Prostate gland (tissue), 2 donors: ENCODE measurements around the gene PLXNC1. TPM values are rescaled to one million over a fixed set of nuclear protein-coding genes. Genes with fewer than 3 reads are reported as not detected.

Source experiments
- DNase-seq: peaks from one replicate; pipeline ENCODE4 v3.0.0-alpha.2; 2019; ENCODE audit warnings: low spot score
- H3K27ac ChIP-seq, 2 donors: fragments of 200-600 bp; sonication (generic); 2 replicates each; pipeline ENCODE4 v1.5.1; 2017 to 2019
- H3K27me3 ChIP-seq: fragments of 200-600 bp; sonication (generic); replicated peaks from 2 replicates; pipeline ENCODE4 v1.5.1; 2019; ENCODE audit not compliant: insufficient read depth
- H3K36me3 ChIP-seq, 2 donors: fragments of 200-600 bp; sonication (generic); 1 replicate in 1 of 2; 2 replicates in 1 of 2; pipeline versions ENCODE4 v1.5.1 to v1.8.1; 2017 to 2019
- H3K4me1 ChIP-seq: fragments of 200-600 bp; sonication (generic); replicated peaks from 2 replicates; pipeline ENCODE4 v1.5.1; 2019
- H3K4me3 ChIP-seq, 2 donors: fragments of 200-600 bp; sonication (generic); 2 replicates each; pipeline ENCODE4 v1.5.1; 2017 to 2019
- H3K9me3 ChIP-seq: fragments of 200-600 bp; sonication (generic); 2 replicates; pipeline ENCODE4 v1.5.1; 2017
- CTCF ChIP-seq, 4 experiments: fragments of 200-600 bp in 2 of 4; fragments of 450-650 bp in 2 of 4; sonication (generic) in 2 of 4; IDR thresholded peaks; 1 replicate in 3 of 4; 2 replicates in 1 of 4; pipeline ENCODE4 v1.5.1; 2016 to 2019; ENCODE audit warnings: antibody characterized with exemption in 4 of 4, mild to moderate bottlenecking in 2 of 4, moderate library complexity in 2 of 4
- POLR2A ChIP-seq: fragments of 450-650 bp; IDR thresholded peaks from one replicate; pipeline ENCODE4 v1.6.1; 2016; ENCODE audit warnings: antibody characterized with exemption, mild to moderate bottlenecking
- POLR2AphosphoS5 ChIP-seq: sonication (generic); formaldehyde crosslinking; IDR thresholded peaks from one replicate; pipeline ENCODE4 v1.6.1; 2017; ENCODE audit warnings: antibody characterized with exemption
- WGBS: methylation state at CpG from one replicate; pipeline ENCODE4 v1.1.5; 2018; 5-methylcytosine and 5-hydroxymethylcytosine counted together
- intact Hi-C: fragments of 100-400 bp; cut with DNase I; formaldehyde crosslinking; loops from one replicate; pipeline ENCODE4 v1.14.2; 2022
- total RNA-seq, 2 donors: library from RNA; depleted of rRNA; stranded (reverse); fragments of >200 nt; gene quantifications; one replicate each; pipeline ENCODE4 v1.1.0, GENCODE V29; 2016

PLXNC1 gene
- total RNA-seq, 2 donors from 2014 or later = 2.7 to 118 TPM

GRCh38 chr12:94327809-94328208 lies 179.4 kb downstream of the PLXNC1 start:
- no peak overlapping the region for H3K4me3 ChIP-seq
- no peaks in the 10 kb centered on the region for H3K36me3 ChIP-seq
- TF ChIP-seq POLR2AphosphoS5 (no peak), POLR2A (no peak), CTCF (IDR thresholded peaks at IDR 0.05) (no peak)
- H3K27ac ChIP-seq = no peak overlapping the region
- 86% methylated on average over 1 of the region's 1 CpG for WGBS
- H3K27me3 ChIP-seq = no peaks in the 10 kb centered on the region
- no peaks in the 10 kb centered on the region for H3K4me1 ChIP-seq
- no peaks in the 10 kb centered on the region for H3K9me3 ChIP-seq
- intact Hi-C loops = no loop called here
- no peak for DNase-seq

- 87% methylated on average over 1 of the region's 1 CpG for WGBS
- Histone ChIP-seq H3K4me1 (no peaks in the 10 kb centered on the region), H3K9me3 (no peaks in the 10 kb centered on the region), H3K4me3 (no peak overlapping the region), H3K36me3 (no peaks in the 10 kb centered on the region), H3K27me3 (no peaks in the 10 kb centered on the region), H3K27ac (no peak overlapping the region)
- intact Hi-C loops = no loop called here
- no peak for DNase-seq
- TF ChIP-seq POLR2A = no peak
- peak in 1 of 4 experiments; percentile 19 for TF ChIP-seq CTCF (IDR thresholded peaks at IDR 0.05)
- TF ChIP-seq POLR2AphosphoS5 = no peak
Observed at GRCh38 chr12:94329366-94329765, 181.0 kb downstream of the PLXNC1 start.

GRCh38 chr12:94333396-94333795 lies 185.0 kb downstream of the PLXNC1 start:
- DNase-seq = no peak
- H3K36me3 ChIP-seq = no peaks in the 10 kb centered on the region
- no peak for TF ChIP-seq POLR2AphosphoS5
- no peak for TF ChIP-seq POLR2A
- TF ChIP-seq CTCF (IDR thresholded peaks at IDR 0.05) = no peak
- WGBS = 94% methylated on average over 3 of the region's 3 CpGs
- H3K4me3 ChIP-seq = no peak overlapping the region
- no peak overlapping the region for H3K27ac ChIP-seq
- H3K9me3 ChIP-seq = no peaks in the 10 kb centered on the region
- no peaks in the 10 kb centered on the region for H3K27me3 ChIP-seq
- H3K4me1 ChIP-seq = no peaks in the 10 kb centered on the region
- intact Hi-C loops = no loop called here

DNA sequence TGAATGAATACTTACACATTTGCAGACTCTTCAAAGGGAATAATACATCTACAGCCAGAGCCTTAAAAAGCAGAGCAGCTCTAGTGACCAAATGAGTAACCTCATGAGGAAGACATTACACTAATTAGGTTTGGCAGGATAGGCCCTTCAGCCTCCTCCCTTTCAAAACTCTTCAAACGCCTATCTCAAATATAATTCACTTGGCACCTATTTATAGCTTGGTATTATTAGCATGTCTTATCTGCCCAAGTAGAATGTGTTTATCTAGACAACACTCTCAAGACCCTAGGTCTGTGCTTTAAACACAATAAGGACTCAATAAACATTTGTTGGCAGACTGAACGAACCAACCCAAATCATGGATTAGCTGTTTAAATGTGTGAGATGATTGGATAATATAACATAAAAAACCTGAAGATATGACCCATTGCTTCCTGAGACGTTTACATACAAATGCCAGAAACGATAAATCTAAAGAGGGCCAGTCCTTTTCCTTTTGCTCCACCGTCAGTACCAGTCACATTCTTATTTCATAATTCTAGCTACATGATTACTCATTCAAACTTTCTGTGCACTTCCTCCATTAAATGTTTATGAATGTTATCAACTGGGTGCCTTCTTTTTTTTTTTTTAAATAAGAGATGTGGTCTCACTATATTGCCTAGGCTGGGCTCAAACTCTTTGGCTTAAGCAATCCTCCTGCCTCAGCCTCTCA lies 188.0 kb downstream of the PLXNC1 start:
- Histone ChIP-seq H3K9me3 (no peaks in the 10 kb centered on the region), H3K36me3 (no peaks in the 10 kb centered on the region), H3K27ac (no peak overlapping the region), H3K27me3 (no peaks in the 10 kb centered on the region), H3K4me1 (no peaks in the 10 kb centered on the region), H3K4me3 (no peak overlapping the region)
- 70% methylated on average over 5 of the region's 5 CpGs for WGBS
- intact Hi-C loops = no loop called here
- DNase-seq = no peak
- TF ChIP-seq POLR2AphosphoS5 = no peak
- no peak for TF ChIP-seq POLR2A
- TF ChIP-seq CTCF (IDR thresholded peaks at IDR 0.05) = no peak
